Fibroblast of lung (primary cell): ENCODE data around the gene TACSTD2. TPM values are rescaled to one million over a fixed set of nuclear protein-coding genes. Genes with fewer than 3 reads are reported as not detected.
"Not testable (repeated sequence)": the region's sequence is repeated elsewhere in the genome, so short reads cannot be mapped to it uniquely, and the experiment has no call there.

Source experiments
- DNase-seq, 2 donors: peaks; one replicate each; pipeline versions ENCODE4 v3.0.0 to v3.0.0-alpha.2; 2010; ENCODE audit warnings: low read depth in 2 of 2
- H2AFZ ChIP-seq: 2 replicates; pipeline ENCODE4 v1.5.1; 2012; ENCODE audit warnings: low read length, control low read depth, inconsistent platforms
- H3K27ac ChIP-seq: 2 replicates; pipeline ENCODE4 v1.5.1; 2011; ENCODE audit warnings: low read length, control low read depth; ENCODE audit not compliant: insufficient read depth
- H3K27me3 ChIP-seq: 2 replicates; pipeline ENCODE4 v1.5.1; 2011; ENCODE audit warnings: mild to moderate bottlenecking, low read length; ENCODE audit not compliant: control insufficient read depth, insufficient read depth
- H3K36me3 ChIP-seq: 2 replicates; pipeline ENCODE4 v1.5.1; 2011; ENCODE audit warnings: low read length; ENCODE audit not compliant: control insufficient read depth, insufficient read depth
- H3K4me1 ChIP-seq: 2 replicates; pipeline ENCODE4 v1.5.1; 2011; ENCODE audit warnings: low read length; ENCODE audit not compliant: control insufficient read depth, insufficient read depth; ENCODE audit errors: extremely low read depth
- H3K4me2 ChIP-seq: 2 replicates; pipeline ENCODE4 v1.5.1; 2011; ENCODE audit warnings: low read length, control low read depth; ENCODE audit not compliant: insufficient read depth; ENCODE audit errors: extremely low read depth
- H3K4me3 ChIP-seq, 4 experiments: fragments of 200-600 bp in 1 of 4; sonication (generic) in 1 of 4; replicated peaks in 1 of 4; 2 replicates each; pipeline ENCODE4 v1.5.1; 2011 to 2016; ENCODE audit warnings: low read length in 4 of 4, low read depth in 3 of 4, mild to moderate bottlenecking in 3 of 4, control low read depth in 2 of 4, inconsistent platforms in 1 of 4, mixed read lengths in 1 of 4; ENCODE audit not compliant: insufficient read depth in 1 of 4; ENCODE audit errors: control extremely low read depth in 1 of 4
- H3K79me2 ChIP-seq: 2 replicates; pipeline ENCODE4 v1.5.1; 2012; ENCODE audit warnings: mild to moderate bottlenecking, low read length, inconsistent platforms; ENCODE audit not compliant: control insufficient read depth, insufficient read depth
- H3K9ac ChIP-seq: 2 replicates; pipeline ENCODE4 v1.5.1; 2011; ENCODE audit warnings: mild to moderate bottlenecking, low read length, control low read depth; ENCODE audit not compliant: insufficient read depth
- H3K9me3 ChIP-seq: 2 replicates; pipeline ENCODE4 v1.5.1; 2012; ENCODE audit warnings: low read depth, low read length; ENCODE audit not compliant: control insufficient read depth, insufficient read depth
- H4K20me1 ChIP-seq: 2 replicates; pipeline ENCODE4 v1.5.1; 2011; ENCODE audit warnings: low read length; ENCODE audit not compliant: control insufficient read depth, insufficient read depth; ENCODE audit errors: extremely low read depth
- EZH2 ChIP-seq: IDR thresholded peaks from 2 replicates; pipeline ENCODE4 v1.5.1; 2012; ENCODE audit warnings: low read length, control low read depth, mild to moderate bottlenecking; ENCODE audit errors: missing control alignments
- polyA plus RNA-seq, 2 donors: library from polyadenylated mRNA; depleted of rRNA in 1 of 2; stranded (reverse) in 1 of 2; unstranded in 1 of 2; fragments of >200 nt; gene quantifications; 2 replicates each; pipeline ENCODE4 v1.2.1, GENCODE V29; 2011 to 2012; ENCODE audit warnings: missing spikeins in 1 of 2
- total RNA-seq: library from RNA; depleted of rRNA; stranded (reverse); fragments of >200 nt; gene quantifications from 2 replicates; pipeline ENCODE4 v1.2.1, GENCODE V29; 2014
- TF ChIP-seq, protein P1 (sequence below), 2 donors: IDR thresholded peaks in 1 of 2; conservative IDR thresholded peaks in 1 of 2; 1 replicate in 1 of 2; 2 replicates in 1 of 2; pipeline ENCODE4 v1.5.1; 2011 to 2012; ENCODE audit warnings: low read length in 2 of 2, control low read depth in 1 of 2, inconsistent platforms in 1 of 2, low read depth in 1 of 2, mild to moderate bottlenecking in 1 of 2

Gene TACSTD2
- total and polyA plus RNA-seq, 2 donors (not counting 1 experiment from before 2014, with no cell fraction given), result 0.17 to 0.22 TPM

DNA sequence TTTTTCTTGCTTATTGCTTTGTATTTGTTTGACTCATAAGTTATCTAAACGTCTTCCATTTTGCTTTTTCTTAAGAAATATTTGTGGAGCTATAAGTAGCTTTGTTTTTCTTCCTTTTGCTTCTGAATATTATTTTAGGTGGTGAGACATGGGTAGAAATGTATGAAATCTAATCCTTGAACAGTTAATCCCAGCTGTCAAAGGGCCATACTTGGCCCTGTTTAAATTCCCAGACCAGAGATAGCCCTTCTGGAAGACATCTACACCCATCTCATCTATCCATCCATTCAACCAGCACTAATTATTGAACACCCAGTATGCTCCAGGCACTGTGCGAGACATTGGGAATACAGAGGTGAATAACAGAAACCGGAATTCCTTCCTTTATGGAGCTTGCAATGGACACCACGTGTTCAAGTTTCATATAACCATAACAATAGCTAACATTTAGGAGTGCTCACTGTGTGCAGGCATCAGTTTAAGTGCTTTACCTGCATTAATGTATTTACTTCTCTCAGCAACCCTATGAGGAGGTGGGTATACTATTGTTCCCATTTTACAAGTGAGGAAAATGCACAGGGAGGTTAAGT, 8.7 kb downstream of the TACSTD2 start:
- no peak overlapping the region for H3K4me3 ChIP-seq
- no peak overlapping the region for H3K4me2 ChIP-seq
- no peak overlapping the region for H3K27ac ChIP-seq
- no peaks in the 10 kb centered on the region for H3K9me3 ChIP-seq
- no peaks in the 10 kb centered on the region for H3K79me2 ChIP-seq
- no peaks in the 10 kb centered on the region for H3K4me1 ChIP-seq
- no peak overlapping the region for H2AFZ ChIP-seq
- no peaks in the 10 kb centered on the region for H3K36me3 ChIP-seq
- H3K9ac ChIP-seq, result no peak overlapping the region
- no peak for TF ChIP-seq EZH2
- TF ChIP-seq, protein P1, sequence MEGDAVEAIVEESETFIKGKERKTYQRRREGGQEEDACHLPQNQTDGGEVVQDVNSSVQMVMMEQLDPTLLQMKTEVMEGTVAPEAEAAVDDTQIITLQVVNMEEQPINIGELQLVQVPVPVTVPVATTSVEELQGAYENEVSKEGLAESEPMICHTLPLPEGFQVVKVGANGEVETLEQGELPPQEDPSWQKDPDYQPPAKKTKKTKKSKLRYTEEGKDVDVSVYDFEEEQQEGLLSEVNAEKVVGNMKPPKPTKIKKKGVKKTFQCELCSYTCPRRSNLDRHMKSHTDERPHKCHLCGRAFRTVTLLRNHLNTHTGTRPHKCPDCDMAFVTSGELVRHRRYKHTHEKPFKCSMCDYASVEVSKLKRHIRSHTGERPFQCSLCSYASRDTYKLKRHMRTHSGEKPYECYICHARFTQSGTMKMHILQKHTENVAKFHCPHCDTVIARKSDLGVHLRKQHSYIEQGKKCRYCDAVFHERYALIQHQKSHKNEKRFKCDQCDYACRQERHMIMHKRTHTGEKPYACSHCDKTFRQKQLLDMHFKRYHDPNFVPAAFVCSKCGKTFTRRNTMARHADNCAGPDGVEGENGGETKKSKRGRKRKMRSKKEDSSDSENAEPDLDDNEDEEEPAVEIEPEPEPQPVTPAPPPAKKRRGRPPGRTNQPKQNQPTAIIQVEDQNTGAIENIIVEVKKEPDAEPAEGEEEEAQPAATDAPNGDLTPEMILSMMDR (conservative IDR thresholded peaks at IDR 0.05 in 1 of 2, IDR thresholded peaks at IDR 0.05 in 1 of 2; ENCODE audit: low read depth in 1 of 2, low read length in 2 of 2), result no peak
- H3K27me3 ChIP-seq, result peaks cover 4% of the 10 kb centered on the region
- no peaks in the 10 kb centered on the region for H4K20me1 ChIP-seq
- no peak for DNase-seq

DNA sequence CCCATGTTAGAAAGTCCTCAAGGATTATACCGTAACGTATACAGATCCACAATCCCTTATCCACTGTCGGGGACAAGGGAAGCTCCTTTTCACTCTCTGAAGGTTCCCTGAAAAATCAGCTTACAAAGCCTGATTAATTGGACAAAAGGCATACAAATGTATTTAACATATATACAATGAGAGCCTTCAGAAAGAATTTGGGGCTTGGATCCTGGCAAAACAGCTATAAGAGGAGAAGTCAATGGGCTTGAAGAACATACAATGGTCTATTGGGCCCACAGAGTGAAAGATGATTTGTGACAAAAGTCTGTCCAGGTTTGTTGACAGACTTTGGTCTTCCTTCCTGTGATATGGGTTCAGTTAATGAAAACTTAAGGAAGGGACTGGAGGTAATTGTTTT, 10.7 kb downstream of the TACSTD2 start:
- TF ChIP-seq EZH2, result no peak
- TF ChIP-seq, protein P1 (conservative IDR thresholded peaks at IDR 0.05 in 1 of 2, IDR thresholded peaks at IDR 0.05 in 1 of 2; ENCODE audit: low read depth in 1 of 2, low read length in 2 of 2), result no peak
- H3K4me2 ChIP-seq, result no peak overlapping the region

DNA sequence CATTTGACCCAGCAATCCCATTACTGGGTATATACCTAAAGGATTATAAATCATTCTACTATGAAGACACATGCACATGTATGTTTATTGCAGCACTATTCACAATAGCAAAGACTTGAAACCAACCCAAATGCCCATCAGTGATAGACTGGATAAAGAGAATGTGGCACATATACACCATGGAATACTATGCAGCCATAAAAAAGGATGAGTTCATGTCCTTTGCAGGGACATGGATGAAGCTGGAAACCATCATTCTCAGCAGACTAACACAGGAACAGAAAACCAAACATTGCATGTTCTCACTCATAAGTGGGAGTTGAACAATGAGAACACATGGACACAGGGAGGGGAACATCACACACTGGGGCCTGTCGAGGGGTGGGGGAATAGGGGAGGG, 13.3 kb downstream of the TACSTD2 start:
- H3K4me3 ChIP-seq, H3K9ac ChIP-seq, H3K27me3 ChIP-seq, H3K36me3 ChIP-seq, H3K4me1 ChIP-seq, H3K79me2 ChIP-seq, H4K20me1 ChIP-seq, H3K27ac ChIP-seq, H3K9me3 ChIP-seq, H3K4me2 ChIP-seq, H2AFZ ChIP-seq, DNase-seq: not testable (repeated sequence)

More for the DNA sequence above, 10.7 kb downstream of the TACSTD2 start:
- Histone ChIP-seq H3K27me3 (no peaks in the 10 kb centered on the region), H4K20me1 (no peaks in the 10 kb centered on the region), H3K9ac (no peak overlapping the region), H3K9me3 (no peaks in the 10 kb centered on the region), H2AFZ (no peak overlapping the region), H3K4me3 (no peak overlapping the region), H3K27ac (no peak overlapping the region), H3K79me2 (no peaks in the 10 kb centered on the region), H3K36me3 (no peaks in the 10 kb centered on the region), H3K4me1 (no peaks in the 10 kb centered on the region)
- DNase-seq, result no peak
